GM21786 (cell line): ENCODE results near the gene GPR18.

Source experiments
- ATAC-seq: cut with Tn5 transposase; IDR thresholded peaks from one replicate; pipeline ENCODE4 v1.9.1; 2021; ENCODE audit not compliant: unreplicated experiment

The GPR18 gene

DNA sequence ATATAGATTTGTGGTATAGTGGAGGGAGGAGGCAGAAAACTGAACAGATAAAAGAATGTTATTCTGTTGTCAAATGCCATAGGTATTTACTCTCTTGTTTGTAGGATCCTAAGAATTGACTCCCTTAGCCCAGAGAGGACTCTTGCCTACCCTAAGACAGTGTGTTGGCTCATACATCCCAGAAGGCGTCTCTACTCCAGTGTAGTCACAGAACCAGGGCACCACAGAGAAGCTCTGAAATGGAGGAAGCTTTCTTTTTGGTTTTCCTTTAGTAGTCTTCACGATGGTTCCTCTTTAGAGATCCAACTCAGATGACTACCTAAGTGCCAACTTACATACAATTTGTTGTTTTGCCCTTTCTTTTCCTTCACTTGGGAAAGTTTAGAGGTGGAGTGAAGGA, 35.0 kb upstream of the GPR18 start:
- ATAC-seq: no peak

- no peak for ATAC-seq
Measured at GRCh38 chr13:99290894-99291293, 32.7 kb upstream of the GPR18 start.

GRCh38 chr13:99289674-99290337, 31.6 kb upstream of the GPR18 start:
- ATAC-seq: no peak

- no peak for ATAC-seq
Measured at GRCh38 chr13:99289271-99289670, 31.1 kb upstream of the GPR18 start.

- ATAC-seq: peak; percentile 95
Measured at GRCh38 chr13:99288089-99288488, 29.9 kb upstream of the GPR18 start.

DNA sequence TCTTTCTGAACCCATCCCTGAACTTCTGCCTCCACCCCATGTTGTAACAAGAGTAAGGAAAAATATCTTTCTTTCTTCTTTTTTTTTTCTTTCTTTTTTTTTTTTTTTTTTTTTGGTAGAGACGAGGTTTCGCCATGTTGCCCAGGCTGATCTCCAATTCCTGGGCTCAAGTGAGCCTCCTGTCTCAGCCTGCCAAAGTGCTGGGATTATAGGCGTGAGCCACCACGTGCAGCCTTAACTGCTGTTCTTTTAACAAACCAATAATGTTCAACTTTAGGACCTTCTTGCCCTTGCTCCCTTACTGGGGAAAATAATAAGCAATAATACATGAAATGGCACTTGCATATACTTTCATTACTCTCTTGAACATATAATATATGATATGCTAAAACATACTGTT, 29.4 kb upstream of the GPR18 start:
- ATAC-seq: no peak

DNA sequence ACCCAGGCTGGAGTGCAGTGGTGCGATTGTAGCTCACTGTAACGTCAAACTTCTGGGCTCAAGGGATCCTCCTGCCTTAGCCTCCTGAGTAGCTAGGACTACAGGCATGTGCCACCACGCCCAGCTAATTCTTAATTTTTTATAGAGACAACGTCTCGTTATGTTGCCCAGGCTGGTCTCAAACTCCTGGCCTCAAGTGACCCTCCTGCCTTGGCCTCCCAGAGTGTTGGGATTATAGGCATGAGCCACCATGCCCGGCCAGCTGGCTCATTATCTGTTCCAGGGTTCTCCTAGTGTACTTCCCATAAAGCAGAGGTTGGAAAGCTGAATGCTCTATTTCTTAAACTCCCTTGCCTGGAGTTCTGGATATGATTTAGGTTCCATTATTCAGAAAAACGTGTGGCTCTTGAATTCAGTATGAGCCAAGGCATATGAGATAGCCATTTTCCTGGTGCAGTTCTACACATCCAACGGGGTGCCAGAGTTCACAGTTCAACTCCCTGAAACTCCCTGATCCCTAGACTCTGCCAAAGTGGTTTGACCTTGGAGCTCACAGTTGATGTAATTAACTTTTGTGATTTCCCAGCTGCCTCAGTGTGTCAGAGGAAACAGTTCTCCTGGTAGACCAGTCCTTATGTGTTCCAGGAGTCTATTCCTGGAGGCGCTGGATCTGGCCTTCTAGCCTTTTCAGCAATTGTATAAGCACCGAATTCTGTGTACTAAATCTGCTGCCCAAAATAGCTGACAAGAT, 27.4 kb upstream of the GPR18 start:
- ATAC-seq: no peak

- ATAC-seq: peak; percentile 62
Measured at GRCh38 chr13:99282264-99283231, 24.4 kb upstream of the GPR18 start.

DNA sequence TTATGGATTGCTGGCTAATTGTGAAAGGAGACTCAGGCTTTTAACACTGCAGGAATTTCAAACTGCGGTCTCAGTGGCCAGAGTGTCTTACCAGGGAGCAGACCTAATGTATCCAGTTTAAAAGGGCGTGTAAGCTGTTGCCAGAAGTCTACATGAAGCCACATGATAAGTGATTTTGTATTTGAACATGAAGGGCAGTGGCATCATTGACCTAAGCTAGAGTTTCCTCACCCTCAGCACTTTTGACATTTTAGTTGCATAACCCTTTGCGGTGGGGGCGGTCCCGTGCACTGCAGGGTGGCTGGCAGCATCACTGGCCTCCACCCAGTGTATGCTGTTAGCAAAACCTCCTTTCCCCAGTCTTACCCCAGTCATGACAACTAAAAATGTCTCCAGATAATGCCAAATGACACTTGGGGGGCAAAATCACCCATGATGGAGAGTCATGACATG, 23.7 kb upstream of the GPR18 start:
- peak; percentile 77 for ATAC-seq

GRCh38 chr13:99280166-99280565, 22.0 kb upstream of the GPR18 start:
- ATAC-seq: no peak

DNA sequence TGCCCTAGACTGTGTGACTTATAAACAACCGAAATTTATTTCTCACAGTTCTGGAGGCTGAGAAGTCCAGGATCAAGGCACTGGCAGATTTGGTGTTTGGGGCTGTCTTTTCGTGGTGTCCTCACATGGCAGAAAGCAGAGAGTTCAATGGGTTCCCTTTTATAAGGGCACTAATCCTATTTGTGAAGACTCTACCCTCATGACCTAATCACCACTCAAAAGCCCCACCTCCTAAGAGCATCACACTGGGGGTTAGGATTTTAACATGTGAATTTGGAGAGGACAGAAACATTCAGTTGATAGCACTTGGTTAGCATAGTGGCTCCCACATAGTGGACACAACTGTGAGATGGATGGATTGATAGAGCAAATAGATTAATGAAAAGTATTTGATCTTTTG, 21.5 kb upstream of the GPR18 start:
- no peak for ATAC-seq

GRCh38 chr13:99278843-99279242, 20.7 kb upstream of the GPR18 start:
- ATAC-seq: no peak

GRCh38 chr13:99278200-99278599, 20.0 kb upstream of the GPR18 start:
- no peak for ATAC-seq

DNA sequence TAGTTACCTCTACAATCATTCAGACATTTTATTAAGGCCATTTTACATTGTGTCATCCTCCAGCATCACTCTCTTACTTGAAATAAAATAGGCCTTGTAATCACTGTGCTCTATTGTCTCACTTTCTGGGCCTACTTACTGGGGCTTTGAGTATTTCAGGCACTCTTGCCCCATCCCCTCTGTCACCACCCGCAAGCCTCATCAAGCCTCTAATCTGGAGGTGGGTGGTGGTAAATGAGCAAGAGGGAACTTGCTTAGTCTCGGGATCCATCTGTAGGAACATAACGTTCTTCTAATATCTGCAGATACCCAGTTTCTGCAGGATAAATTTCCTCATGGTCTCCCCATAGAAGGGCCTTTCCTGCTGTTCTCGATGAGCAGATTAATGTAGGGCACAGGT, 19.4 kb upstream of the GPR18 start:
- no peak for ATAC-seq

- ATAC-seq: no peak
Measured at GRCh38 chr13:99276706-99277105, 18.5 kb upstream of the GPR18 start.

DNA sequence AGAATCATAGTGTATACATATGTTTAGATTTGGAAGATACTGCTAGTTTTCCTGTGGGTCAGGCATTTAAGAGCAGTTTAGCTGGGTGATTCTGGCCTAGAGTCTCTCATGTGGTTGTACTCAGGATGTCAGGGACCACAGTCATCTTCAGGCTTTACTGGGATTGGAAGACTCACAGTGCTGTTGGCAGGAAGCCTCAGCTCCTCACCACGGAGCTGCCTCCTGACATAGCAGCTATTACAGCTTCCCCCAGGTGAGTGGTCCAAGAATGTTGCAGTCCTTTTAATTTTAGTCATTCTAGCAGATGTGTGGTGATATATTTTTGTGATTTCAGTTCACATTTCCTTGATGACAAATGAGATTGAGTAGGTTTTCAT, 16.9 kb upstream of the GPR18 start:
- ATAC-seq: no peak

DNA sequence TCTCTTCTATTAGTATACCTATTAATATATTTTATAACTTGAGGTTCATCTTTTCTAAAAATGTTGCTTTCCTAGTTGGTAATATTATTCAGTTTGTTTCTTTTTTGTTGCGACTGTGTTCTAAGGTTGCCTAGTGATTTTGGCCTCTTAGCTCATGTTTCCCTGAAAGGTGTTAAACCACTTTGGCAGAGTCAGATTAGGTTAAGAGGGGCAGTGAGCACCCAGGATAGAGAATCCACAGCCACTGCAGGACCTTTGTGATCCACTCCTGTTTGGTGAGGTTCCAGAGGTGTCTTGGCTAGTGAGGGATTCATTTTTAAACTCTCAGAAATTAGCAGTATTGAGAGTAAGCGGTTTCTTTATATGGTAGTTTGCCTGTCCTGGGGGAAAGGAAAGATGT, 14.9 kb upstream of the GPR18 start:
- ATAC-seq: no peak

DNA sequence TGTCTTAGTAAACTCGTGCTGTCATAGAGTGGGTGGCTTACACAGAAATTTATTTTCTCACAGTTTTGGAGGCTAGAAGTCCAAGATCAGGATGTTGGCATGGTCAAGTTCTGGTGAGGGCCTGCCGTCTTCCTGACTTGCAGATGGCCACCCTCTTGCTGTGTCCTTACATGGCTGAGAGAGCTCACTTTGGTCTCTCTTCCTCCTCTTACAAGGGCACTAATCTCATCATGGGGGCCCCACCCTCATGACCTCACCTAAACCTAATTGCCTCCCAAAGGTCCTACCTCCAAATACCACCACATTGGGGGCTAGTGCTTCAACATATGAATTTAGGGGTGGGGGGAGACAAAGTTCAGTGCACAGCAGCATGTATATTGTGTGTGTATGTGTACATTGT, 14.3 kb upstream of the GPR18 start:
- ATAC-seq: no peak

GRCh38 chr13:99271249-99271648, 13.1 kb upstream of the GPR18 start:
- no peak for ATAC-seq

DNA sequence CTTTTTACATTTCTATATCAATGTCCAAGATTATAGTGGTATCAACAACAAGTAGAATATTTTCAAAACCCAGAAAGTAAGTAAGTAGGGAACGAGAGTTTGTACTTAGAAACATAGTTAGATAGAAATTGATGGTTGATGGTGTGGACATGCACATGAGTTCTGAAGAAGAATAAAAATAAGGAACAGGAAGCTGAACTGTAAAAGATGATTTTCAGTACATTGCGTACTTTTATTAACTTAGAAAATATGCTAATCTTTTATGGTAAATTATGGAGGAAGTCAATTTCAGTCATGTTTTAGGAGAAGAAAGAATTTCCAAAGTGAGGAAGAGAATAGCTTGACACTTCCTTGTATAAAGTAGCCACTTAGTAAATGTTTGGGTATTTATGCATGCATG, 12.3 kb upstream of the GPR18 start:
- no peak for ATAC-seq

GRCh38 chr13:99269627-99270241, 11.6 kb upstream of the GPR18 start:
- ATAC-seq: peak; percentile 74
